Mammary epithelial cell (primary cell): Measurements from ENCODE around the gene PHACTR2.
"Not testable (repeated sequence)": the region's sequence is repeated elsewhere in the genome, so short reads cannot be mapped to it uniquely, and the experiment has no call there.

Source experiments
- CTCF ChIP-seq, 2 donors: IDR thresholded peaks in 1 of 2; conservative IDR thresholded peaks in 1 of 2; 2 replicates each; pipeline ENCODE4 v1.5.1; 2011 to 2012; ENCODE audit warnings: inconsistent platforms in 2 of 2, low read length in 2 of 2, mild to moderate bottlenecking in 2 of 2, control low read depth in 1 of 2, low read depth in 1 of 2; ENCODE audit not compliant: insufficient read depth in 1 of 2; ENCODE audit errors: extremely low read depth in 1 of 2
- EZH2 ChIP-seq: IDR thresholded peaks from 2 replicates; pipeline ENCODE4 v1.6.1; 2012; ENCODE audit warnings: low read length, inconsistent platforms, borderline replicate concordance

GRCh38 chr6:143651328-143651727 is 26.4 kb upstream of the PHACTR2 start:
- TF ChIP-seq CTCF (conservative IDR thresholded peaks at IDR 0.05 in 1 of 2, IDR thresholded peaks at IDR 0.05 in 1 of 2; ENCODE audit: extremely low read depth in 1 of 2, insufficient read depth in 1 of 2, low read depth in 1 of 2, low read length in 2 of 2); EZH2: not testable (repeated sequence)
